ENCODE data around the gene HERC6.
A peak's percentile ranks its signal among the peaks of the same experiment; 100 is the strongest.
"Not testable (repeated sequence)": the region's sequence is repeated elsewhere in the genome, so short reads cannot be mapped to it uniquely, and the experiment has no call there.

The HERC6 gene

DNA sequence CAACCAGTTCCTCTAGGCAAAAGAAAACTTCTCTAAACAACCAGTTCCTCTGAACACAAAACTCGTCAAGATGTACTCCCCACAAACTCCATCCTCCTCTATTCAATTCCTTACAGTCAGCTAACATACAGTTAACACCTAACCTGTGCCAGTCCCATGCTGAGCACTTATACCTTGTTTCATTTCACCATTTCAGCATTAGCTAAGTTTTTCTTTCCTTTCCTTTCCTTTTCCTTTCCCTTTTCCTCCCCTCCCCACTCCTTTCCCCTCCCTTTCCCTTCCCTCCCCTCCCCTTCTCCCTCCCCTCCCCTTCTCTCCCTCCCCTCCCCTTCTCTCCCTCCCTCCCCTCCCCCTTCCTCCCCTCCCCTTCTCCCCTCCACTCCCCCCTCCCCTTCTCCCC lies 13.1 kb downstream of the HERC6 start:
- DNase-seq = no peak

DNA sequence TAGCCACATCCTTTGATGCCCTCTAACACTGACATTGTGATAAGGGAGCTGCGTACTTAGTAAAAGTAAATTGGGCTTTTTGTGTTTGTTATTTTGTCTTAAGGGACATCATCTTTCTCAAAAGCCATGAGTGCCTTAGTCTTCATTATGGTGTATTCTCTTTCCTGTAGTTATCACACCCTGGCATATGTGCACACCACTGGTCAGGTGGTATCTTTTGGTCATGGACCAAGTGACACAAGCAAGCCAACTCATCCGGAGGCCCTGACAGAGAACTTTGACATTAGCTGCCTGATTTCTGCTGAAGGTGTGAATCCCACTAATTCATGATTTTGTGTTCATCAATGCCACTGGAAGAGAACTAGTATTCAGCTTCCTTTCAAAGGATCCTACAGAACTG lies 18.0 kb downstream of the HERC6 start:
- DNase-seq = no peak

DNA sequence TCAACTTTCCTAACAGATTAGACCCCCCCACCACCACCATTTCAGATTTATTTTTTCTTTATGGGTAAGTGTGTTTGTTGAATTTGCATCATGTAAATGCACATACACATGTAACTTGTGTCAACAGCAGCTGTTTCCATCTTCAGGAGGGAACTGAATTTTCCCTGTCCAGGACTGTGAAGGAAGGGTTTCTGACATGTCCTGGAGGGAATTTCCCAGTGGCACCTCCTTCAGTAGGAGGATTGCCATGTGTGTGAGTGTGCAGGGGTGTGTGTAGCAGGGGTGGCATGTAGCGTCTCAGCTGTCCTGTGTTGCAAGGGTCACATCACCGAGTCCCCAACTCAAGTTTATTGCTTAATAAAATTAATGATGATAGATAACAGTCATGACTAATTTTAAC lies 19.7 kb downstream of the HERC6 start:
- DNase-seq = peak; percentile 34 to 48

DNA sequence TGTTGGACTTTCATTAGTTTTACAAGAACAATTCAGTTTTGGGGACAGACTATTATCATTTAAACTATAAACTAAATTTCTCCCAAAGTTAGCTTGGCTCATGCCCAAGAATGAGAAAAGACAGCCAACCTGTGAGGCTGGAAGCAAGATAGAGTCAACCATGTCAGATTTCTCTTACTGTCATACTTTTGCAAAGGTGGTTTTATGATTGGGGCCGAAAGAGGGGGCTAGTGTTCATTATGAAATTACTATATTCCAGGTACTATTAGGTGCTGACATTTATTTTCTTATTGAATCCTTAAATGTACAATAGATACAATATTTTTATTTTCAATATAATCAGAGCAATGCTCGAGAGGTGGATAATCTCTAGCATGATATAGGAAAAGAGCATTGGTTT lies 30.6 kb downstream of the HERC6 start:
- no peak for DNase-seq

GRCh38 chr4:88409789-88410188 lies 31.1 kb downstream of the HERC6 start:
- DNase-seq = no peak

DNA sequence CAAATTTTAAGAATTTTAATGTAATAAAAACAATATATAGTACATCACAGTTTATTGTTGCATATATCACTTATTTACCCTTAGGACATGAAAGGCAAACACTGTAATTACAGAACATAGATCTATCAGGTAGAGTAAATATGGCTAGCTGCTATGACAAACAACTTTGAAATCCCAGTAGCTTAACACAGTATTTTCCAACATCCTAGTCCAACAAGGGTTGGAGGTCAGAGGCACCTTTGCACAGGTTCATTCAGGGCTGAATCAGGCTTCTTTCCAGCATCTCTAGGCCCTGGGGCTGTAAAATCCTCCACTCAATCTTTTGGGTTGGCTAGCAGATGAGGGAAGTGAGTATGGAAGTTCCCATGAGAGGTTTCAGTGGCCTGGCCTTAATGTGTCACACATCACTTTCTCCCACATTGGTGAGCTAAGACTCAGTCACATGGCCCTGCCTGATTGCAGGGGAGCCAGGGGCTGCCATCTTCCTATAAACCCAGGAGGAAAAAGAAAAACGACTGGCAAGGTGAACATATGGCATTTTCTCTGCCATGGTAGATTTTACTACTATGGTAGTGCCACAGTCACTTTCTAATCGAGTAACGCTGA lies 32.9 kb downstream of the HERC6 start:
- peak; percentile 4 to 45 for DNase-seq

DNA sequence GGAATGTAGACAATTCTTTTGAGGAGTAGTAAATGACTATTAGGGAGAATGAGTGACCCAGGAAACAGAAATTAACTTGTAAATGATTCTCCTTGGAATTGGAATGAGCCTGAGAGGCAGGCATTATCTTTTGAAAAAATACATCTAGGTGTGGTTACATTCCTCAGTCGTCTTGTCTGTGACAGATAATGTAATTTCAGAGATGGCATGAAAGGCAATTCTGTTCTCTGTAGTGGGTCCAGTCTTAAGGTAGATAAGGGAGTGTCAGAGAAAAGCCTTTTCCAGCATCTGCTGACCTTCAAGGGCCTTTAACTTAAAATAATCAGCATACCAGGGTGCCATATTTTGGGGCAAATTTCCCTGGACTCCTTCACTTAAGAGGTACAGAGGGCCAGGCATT lies 35.1 kb downstream of the HERC6 start:
- no peak for DNase-seq

- DNase-seq = no peak
These were observed 36.1 kb downstream of the HERC6 start for GRCh38 chr4:88414755-88415154.

DNA sequence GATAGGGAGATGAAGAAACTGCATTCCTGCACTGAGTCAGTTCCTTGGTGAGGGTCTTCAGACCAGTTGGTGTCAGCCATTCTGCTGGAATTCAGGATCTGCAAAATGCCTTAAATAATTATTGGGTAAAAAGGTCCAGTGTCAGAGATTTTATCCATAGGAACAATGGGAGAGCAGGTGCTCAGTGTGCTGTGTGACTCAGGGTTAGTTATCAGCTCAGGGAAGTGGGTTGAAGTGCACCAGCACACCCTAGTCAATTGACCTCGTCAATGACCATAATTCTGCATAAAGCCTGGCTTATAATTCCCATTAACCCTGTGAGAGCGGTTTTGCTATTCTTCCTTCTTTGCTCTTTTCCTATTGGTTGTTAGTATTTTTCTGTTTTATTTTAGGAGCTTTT lies 37.3 kb downstream of the HERC6 start:
- no peak for DNase-seq

DNA sequence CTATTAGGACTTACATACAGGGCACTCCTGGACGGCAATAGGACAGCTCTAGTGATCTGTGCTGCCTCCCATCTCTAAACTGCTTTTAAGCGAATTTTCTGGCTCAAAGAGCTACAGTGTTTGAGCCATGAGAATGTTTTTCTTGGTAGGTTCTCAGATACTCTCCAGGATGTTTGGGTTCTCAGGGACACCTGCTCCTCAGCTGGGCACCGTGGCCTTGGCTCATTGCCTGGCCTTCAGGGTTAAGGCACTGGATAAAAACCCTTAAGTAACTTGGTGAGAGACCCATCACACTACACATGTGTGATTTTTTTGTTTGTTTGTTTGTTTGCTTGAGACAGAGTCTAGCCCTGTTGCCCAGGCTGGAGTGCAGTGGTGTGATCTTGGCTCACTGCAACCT lies 39.8 kb downstream of the HERC6 start:
- no peak for DNase-seq

DNA sequence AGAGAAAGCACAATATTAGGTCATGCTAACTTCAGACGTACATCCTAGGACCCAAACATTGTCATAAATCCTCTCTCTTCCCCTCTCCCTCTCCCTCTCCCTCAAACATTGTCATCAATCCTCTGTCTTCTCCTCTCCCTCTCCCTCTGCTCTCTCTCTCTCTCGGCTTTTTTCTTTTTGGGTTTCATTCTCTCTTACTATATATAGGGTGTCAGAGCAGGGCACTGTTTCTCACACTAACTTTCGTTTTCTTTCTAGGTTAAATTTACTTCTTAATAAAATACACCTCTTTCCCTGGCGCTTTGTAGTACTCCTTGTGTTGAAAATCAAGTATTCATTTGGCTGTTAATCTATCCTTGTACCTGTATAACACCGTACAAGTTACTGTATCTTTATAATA lies 41.2 kb downstream of the HERC6 start:
- no peak for DNase-seq

DNA sequence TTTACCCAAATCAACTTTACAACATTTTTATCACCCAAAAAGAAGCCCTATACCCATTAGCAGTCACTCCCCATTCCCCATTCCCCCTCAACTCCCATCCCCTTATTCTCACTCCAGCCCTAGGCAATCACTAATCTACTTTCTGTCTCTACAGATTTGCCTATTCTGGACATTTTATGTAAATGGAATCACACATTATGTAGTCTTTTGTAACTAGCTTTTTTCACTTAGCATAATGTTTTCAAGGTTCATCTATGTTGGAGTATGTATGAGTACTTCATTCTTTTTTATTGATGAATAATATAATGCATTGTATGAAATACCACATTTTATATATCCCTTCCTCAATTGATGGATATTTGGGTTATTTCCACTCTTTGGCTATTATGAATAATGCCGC lies 42.2 kb downstream of the HERC6 start:
- no peak for DNase-seq

GRCh38 chr4:88422403-88422802 lies 43.8 kb downstream of the HERC6 start:
- DNase-seq = no peak

DNA sequence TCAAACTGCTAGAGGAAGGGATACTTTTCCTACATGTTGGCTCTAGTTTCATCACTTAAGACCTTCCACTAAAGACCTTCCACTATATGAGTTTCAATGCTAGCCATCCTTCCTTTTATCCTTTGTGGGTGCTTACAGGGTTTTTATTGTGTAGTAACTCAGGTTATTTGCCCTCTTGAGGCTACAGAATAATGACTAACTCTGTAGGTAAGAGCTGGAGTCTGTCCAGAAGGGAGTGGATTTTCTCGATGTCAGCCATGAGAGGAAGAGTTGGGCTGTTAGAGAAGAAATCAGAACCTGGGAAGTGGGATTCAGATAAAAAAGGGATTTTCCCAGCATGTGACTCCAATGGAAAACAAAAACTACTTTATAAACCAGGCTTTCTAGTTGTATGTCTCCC lies 50.7 kb downstream of the HERC6 start:
- no peak for DNase-seq

DNA sequence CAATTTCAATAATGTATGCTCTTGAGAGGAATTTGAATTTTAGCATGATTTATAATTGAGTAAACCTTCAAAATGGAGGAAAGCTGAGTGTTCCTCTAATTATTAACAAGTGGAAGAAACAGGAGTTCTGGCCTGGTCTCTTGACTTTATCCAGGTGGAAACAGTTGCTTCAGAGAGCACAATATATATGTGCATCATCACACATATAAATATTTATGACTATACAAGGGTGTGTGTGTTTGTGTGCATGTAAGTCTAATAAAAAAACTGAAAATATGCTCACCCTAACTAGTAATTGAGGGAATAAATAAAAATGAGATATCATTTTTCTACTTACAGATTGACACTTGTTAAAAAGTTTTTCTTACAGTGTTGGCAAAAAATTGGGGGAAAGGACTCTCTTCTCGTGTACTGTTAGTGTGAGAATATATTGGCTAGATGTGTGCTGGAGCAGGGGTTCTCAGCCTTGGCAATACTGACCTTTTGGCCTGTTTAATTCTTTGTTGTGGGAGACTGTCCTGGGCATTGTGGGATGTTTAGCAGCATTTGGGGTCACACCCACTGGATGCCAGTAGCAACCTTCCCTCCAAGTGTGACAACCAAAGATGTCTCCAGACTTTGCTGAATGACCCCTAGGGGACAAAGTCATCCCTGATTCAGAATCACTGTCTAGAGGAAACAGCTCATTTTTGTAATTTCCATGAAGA lies 57.5 kb downstream of the HERC6 start:
- DNase-seq = no peak

DNA sequence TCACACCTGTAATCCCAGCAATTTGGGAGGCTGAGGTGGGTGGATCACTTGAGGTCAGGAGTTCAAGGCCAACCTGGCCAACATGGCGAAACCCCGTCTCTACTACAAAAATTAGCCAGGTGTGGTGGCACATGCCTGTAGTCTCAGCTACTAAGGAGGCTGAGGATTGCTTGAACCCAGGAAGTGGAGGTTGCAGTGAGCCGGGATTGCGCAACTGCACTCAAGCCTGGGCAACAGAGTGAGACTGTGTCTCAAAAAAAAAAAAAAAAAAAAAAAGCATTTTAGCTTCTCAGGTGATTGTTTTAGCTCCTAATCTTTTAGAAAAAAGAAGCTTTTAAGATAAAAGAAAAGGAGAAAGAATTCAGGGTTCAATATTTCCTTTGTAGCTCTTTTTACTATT lies 59.2 kb downstream of the HERC6 start:
- DNase-seq = not testable (repeated sequence)

- no peak for DNase-seq
These were observed 60.6 kb downstream of the HERC6 start for GRCh38 chr4:88439161-88439760.

- DNase-seq = no peak
These were observed 61.5 kb downstream of the HERC6 start for GRCh38 chr4:88440146-88440545.

DNA sequence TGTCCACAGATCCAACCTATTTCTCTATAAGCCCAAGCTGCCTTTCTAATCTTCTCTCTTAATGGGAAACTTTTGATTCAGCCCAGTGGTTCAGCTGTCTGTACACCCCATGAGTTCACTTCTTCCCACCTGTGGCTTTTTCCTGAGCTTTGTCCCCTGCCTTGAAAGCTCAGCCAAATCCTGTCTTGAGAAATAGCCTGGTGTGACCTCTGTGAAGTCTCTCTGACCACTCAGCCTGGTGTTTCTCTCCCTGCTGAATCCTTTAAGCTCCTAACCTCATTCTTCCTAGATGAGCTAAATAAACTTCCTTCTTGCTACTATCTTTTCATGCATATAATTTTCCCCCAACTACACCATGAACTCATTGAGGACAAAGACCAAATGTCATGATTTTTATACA lies 63.0 kb downstream of the HERC6 start:
- no peak for DNase-seq

DNA sequence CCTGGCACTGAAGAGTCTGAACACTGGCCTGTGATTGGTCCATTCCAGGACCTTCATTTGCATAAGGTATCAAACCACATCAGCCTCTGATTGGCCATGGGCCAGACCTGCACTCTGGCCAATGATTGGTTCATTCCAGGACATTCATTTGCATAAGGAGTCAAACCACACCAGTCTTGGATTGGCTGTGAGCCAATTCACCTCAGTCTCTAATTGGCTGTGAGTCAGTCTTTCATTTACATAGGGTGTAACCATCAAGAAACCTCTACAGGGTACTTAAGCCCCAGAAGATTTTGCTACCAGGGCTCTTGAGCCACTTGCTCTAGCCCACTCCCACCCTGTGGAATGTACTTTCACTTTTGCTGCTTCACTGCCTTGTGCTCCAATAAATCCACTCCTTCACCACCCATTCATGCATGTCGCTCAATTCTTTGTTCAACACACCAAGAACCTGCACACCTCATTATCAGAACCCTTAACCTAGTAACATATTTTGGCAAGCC lies 64.1 kb downstream of the HERC6 start:
- DNase-seq = no peak

GRCh38 chr4:88443486-88443885 lies 64.8 kb downstream of the HERC6 start:
- no peak for DNase-seq

DNA sequence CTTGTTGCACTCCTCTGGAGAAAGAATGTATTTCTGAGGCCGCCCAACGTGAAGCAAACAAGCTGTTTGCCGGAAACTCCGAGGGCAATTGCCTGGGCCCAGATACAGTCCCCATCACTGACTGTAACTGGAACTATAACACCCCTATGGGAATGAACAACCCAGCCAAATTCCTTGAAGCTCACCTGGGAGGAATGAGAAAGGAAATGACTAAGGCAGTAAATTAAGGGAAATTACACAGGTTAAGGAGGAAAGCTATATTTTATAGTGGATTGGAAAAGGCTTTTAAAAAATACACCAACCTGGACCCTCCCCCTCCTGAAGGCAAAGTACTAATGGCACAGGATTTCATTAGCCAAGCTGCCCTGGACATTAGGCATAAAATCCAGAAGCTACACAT lies 66.6 kb downstream of the HERC6 start:
- DNase-seq = no peak

- DNase-seq = no peak
These were observed 67.5 kb downstream of the HERC6 start for GRCh38 chr4:88446124-88446523.
